Lower leg skin (tissue), 4 donors: ENCODE results near the gene KRAS. TPM values are rescaled to one million over a fixed set of nuclear protein-coding genes. Genes with fewer than 3 reads are reported as not detected.

ENCODE experiments used
- DNase-seq, 2 donors: peaks; one replicate each; pipeline ENCODE4 v3.0.0-alpha.2; 2019; ENCODE audit warnings: low spot score in 2 of 2
- H3K4me3 ChIP-seq: fragments of 200-600 bp; sonication (generic); 2 replicates; pipeline ENCODE4 v1.5.1; 2017; ENCODE audit warnings: mild to moderate bottlenecking, low read depth; ENCODE audit not compliant: poor library complexity, severe bottlenecking
- POLR2A ChIP-seq, 2 donors: fragments of 450-650 bp; IDR thresholded peaks; one replicate each; pipeline ENCODE4 v1.6.1; 2016 to 2017; ENCODE audit warnings: antibody characterized with exemption in 2 of 2, mild to moderate bottlenecking in 1 of 2, moderate library complexity in 1 of 2
- WGBS, 2 donors: methylation state at CpG; one replicate each; pipeline ENCODE4 v1.1.5; 2018; 5-methylcytosine and 5-hydroxymethylcytosine counted together
- intact Hi-C: fragments of 100-400 bp; cut with DNase I; formaldehyde crosslinking; loops from one replicate; pipeline ENCODE4 v1.15.0; 2023; ENCODE audit warnings: low total_unique reads
- total RNA-seq, 4 donors: library from RNA; depleted of rRNA; stranded (reverse); fragments of >200 nt; gene quantifications; one replicate each; pipeline ENCODE4 v1.1.0, GENCODE V29; 2016
- TF ChIP-seq, protein P1 (sequence below), 3 donors: fragments of 450-650 bp; IDR thresholded peaks; one replicate each; pipeline ENCODE4 v1.5.1; 2016; ENCODE audit warnings: antibody characterized with exemption in 3 of 3, mild to moderate bottlenecking in 3 of 3, moderate library complexity in 2 of 3

Gene KRAS
- total RNA-seq, 4 donors from 2014 or later = 12.0 to 20.7 (median 15.4) TPM

DNA sequence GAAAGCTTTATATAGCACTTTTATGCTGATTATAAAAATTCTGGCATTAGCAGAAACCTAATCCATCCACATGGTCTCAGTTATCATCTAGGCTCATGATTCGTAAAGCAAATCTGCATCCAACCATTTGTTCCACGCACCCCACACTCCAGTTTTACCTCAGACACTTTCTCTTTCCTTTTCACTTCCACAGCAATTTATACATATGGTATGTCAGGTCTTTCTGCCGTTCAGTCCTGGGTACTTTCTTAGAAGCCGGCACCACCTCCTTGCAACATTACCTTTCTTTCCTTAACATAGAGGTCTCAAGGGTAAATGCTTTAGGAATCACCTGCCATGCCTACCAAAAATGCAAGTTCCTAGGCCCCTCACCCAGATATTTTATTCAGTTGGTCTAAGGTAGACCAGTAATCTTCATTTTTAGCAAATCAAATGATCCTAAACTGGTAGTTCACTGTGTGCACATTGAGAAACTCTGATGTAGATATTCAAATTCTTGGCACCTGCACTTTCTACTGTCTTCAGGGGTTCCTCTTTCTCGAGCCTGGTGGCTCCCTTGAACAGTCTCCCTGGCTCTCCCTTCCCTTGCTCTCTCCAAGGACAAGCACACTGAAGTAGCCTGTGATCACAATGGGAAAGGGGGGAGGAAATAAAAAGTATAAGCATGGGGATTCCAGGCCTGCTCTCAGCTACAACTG, 2.8 kb upstream of the KRAS start:
- intact Hi-C loops = no loop called here
- H3K4me3 ChIP-seq = no peak overlapping the region
- no peak for DNase-seq
- WGBS, 2 donors = 66 to 68% methylated on average over 5 of the region's 5 CpGs
- TF ChIP-seq, protein P1, sequence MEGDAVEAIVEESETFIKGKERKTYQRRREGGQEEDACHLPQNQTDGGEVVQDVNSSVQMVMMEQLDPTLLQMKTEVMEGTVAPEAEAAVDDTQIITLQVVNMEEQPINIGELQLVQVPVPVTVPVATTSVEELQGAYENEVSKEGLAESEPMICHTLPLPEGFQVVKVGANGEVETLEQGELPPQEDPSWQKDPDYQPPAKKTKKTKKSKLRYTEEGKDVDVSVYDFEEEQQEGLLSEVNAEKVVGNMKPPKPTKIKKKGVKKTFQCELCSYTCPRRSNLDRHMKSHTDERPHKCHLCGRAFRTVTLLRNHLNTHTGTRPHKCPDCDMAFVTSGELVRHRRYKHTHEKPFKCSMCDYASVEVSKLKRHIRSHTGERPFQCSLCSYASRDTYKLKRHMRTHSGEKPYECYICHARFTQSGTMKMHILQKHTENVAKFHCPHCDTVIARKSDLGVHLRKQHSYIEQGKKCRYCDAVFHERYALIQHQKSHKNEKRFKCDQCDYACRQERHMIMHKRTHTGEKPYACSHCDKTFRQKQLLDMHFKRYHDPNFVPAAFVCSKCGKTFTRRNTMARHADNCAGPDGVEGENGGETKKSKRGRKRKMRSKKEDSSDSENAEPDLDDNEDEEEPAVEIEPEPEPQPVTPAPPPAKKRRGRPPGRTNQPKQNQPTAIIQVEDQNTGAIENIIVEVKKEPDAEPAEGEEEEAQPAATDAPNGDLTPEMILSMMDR (IDR thresholded peaks at IDR 0.05) = no peak
- TF ChIP-seq POLR2A (IDR thresholded peaks at IDR 0.05) = no peak

DNA sequence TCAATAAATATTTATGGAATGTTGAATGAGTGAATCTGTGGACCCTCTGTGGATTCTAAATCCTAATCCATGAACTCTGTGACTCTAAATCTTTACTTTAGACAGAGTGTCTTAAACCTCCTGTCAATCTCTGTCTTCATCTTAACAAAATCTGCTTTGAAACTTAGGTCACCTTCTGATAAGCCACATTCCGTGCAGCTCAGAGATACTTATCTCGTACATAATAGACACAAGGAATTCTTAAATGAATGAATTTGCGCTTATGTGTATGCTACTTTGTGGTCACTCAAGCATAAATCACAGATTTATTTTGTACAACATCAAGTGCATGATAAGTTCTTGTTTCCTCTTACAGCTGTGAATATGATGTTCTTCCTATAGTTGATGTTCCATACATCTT, 2.2 kb upstream of the KRAS start:
- no peak for TF ChIP-seq POLR2A (IDR thresholded peaks at IDR 0.05)
- TF ChIP-seq, protein P1 (IDR thresholded peaks at IDR 0.05) = no peak
- intact Hi-C loops = no loop called here
- H3K4me3 ChIP-seq = no peak overlapping the region
- 64 to 70% methylated on average over 3 of the region's 3 CpGs for WGBS, 2 donors
- no peak for DNase-seq

DNA sequence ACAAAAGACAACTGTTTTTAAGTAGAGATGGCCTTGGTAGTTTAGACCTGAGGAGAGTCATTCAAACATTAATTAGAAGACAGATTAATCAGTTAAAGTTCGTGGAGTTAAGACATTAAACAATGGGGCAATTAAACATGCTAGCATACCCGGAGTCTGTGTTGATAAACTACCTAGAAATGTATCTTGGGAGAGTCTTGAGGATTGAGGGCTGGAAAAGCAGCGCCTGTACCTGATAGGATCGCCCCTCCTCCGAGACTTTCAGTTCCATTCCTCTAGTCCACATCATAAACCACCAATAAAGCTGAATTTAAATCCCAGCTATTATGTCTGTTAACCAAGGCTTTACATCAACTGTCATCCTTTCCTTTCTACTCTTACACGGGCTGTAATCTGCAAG, 1.0 kb upstream of the KRAS start:
- WGBS, 2 donors = 62 to 65% methylated on average over 6 of the region's 6 CpGs
- intact Hi-C loops = no loop called here

DNA sequence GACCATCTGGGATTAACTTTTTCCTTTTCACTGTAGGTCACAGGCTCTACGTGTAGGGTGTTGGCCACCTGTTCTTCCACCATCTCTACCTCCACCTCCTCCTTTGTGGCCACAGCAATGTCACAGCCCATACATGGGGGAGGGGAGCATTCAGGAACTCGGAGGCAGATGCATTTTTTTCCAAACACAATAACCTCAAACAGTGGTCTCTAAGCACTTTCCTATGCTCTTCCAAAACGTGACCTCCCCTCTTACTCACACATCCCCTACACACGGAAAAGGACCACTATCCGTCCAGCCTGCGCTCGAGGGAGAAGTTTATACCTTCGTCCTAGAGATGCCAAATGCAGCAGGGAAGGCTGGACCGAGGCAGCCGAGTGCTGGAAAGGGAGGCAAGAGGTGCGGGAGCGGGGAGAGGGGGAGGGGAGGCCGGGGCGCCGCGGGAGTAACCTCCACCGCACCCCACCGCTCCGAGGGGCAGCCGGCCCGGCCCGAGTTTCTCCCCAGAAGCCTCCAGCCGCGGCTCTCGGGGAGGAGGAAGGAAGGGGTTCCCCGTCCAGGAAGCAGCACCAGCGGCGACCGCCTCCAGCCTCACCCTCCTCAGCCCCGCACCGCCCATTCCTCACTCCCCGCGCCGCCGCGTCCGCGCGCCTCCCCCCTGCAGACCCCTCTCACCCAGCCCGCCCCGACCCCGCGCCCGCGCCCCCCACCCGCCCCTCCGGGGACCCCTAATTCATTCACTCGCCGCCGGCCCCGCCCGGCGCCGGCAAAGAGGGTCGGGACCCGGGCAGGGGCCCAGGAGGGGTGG, 594 bp downstream of the KRAS start:
- TF ChIP-seq, protein P1 (IDR thresholded peaks at IDR 0.05) = no peak
- no peak for TF ChIP-seq POLR2A (IDR thresholded peaks at IDR 0.05)
- intact Hi-C loops = no loop called here
- H3K4me3 ChIP-seq = peak overlapping the region; percentile 60
- 1% methylated on average over 37 to 40 of the region's 56 CpGs for WGBS, 2 donors
- peak; percentile 40 to 92 for DNase-seq

More for the DNA sequence above, 1.0 kb upstream of the KRAS start:
- no peak for DNase-seq
- TF ChIP-seq, protein P1 (IDR thresholded peaks at IDR 0.05) = no peak
- no peak for TF ChIP-seq POLR2A (IDR thresholded peaks at IDR 0.05)
- no peak overlapping the region for H3K4me3 ChIP-seq

DNA sequence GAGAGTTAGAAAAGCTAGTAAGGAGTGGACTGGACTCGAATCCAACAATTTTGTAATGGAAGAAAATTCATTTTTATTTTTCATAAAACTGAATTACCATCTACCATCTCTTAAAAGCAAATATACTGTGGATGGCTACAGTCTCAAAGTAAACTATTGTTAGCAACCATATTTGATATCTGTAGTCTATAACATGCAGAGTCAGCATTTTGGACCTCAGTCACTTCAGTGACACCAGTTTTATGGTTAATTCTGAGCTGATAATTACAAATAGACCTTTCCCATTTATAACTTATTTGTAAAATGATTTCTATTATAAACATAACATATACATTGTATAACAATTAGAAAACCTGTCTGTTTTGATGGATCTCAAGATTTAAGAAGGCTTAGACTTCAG, 2.0 kb downstream of the KRAS start:
- WGBS, 2 donors = 94 to 97% methylated on average over 1 of the region's 1 CpG
- TF ChIP-seq, protein P1 (IDR thresholded peaks at IDR 0.05) = no peak
- no peak for TF ChIP-seq POLR2A (IDR thresholded peaks at IDR 0.05)
- intact Hi-C loops = no loop called here
- DNase-seq = no peak
- no peak overlapping the region for H3K4me3 ChIP-seq
